Stimulated activated CD8-positive, alpha-beta memory T cell treated with anti-CD3 and anti-CD28 coated beads, Interleukin-12 subunit alpha, Interleukin-12 subunit beta, amount 100 ng/mL, for 24 hours (primary cell): ENCODE results near the gene MAML2.

Experiments
- DNase-seq: peaks from one replicate; pipeline ENCODE4 v3.0.0-alpha.2; 2020; ENCODE audit errors: extremely low read depth

The MAML2 gene

DNA sequence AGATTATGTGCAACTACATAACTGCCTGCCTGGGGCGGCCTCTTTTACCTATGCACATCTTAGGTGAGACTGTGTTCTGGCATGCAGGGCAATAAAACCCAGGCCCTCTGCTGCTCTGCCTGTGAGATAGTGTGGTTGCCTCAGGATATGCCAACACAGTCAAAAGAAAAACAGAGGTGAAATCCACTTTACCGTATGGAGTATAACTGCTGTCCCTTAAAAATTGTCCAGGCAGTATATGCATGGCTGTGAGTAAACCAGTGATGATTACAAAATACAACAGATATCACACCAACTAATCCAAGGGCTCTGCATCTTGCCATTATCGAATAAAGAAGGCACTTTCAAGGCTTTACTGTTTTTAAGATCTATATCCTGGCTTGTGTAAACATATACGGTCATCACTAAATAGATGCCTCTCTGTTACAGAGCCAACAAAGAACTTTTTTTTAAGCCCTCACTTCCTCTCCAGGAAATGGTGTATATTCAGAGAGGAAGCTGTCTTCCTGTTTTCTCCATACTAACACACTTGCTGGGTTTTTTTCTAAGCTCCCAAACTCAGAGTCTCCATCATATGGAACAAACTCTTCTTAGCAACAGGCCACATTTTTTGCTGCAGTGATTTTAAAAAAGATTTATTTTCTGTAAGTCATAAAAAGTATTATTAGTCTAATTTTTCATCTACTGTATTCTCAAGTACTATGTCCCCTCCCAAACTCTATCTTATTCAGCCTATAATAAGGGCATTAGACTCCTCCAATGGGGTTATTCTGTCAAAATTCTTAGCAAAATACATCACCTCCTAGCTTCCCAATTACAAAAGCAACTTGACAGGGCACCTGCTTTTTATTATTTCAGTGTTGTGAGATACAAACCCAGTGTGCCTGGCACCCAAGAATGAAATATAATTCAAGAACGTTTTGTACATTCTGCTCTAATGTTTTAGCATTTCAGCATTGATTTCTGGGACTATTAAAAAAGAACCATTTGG, 135.2 kb downstream of the MAML2 start:
- DNase-seq, result no peak

DNA sequence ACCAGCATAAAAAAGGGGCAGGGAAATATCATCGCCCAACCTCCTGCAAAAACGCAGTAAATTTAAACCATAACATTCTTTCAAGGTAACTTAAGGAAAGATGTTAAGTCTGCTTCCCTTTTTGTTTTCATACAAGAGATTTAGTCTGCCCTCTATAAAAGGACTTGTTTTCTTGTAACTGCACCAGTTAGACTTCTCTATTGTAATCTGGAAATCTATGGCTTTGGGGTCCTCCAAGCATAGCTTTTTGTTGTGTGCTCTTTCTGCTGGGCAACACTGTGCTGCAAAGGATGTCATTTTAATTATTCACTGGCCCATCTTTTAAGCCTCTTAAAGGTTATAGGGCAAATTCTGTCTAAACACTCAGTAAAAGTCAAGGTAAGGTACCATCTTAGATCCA, 136.0 kb downstream of the MAML2 start:
- no peak for DNase-seq

DNA sequence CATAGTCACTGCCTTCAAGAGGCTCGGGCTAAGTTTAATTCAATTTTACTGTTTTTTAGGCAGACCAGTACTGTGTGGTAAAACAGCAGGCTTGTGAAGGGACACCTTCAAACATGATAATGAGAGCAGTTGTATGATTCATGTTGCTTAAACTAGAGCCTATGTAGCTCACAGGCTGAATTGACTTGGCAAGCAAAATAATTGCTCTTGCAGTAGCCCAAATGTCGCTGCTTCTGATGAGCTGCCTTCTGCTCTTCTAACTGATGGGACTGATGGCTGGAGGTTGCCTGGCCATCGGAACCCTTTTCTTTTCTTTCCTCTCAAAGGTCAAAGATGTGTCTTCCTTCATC, 137.6 kb downstream of the MAML2 start:
- no peak for DNase-seq

DNA sequence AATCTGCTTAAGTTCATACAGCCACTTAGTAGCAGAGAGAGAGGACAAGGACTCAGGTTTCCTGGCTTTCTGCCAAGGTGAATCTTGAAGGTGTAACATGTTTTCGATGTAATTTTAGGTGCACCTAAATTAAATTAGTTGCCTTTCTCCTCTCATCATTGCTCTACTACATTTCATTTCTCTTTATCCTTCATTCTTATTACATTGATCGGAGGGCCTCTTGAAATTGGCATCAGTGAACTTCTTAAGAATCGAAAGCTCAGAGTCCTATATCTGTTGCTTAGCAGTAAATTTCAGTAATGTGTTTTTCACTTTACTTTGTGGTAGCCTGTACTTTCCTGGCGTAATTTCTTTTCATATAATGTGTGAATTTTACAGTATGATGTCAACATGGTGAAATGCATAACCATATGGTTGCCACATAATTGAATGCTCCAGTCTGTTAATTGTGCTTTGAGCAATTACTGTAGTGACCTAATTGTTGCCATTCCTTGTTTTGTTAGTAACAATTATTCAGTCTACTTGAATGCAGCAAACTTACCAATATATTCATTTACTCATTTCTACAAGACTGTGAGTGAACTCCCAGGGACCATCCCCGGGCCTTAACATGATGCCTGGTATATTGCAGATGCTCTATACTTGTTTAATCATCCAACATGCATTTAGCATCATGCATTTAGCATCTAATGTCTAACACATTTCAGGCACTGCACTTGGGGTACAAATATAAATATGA, 138.1 kb downstream of the MAML2 start:
- no peak for DNase-seq

DNA sequence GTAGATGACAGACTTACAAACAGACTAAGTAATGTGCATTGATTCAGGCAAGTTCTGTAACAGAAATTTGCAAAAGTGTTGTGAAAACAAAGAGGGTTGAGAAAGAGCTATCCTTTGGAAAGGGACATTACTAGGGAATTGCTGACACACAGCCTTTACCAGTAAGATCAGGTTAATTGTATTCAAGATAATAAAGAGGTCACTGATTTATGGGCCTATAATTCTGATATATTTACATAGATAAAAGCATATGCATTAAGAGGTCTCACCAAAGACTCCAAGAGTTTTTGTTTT, 138.7 kb downstream of the MAML2 start:
- DNase-seq, result no peak

DNA sequence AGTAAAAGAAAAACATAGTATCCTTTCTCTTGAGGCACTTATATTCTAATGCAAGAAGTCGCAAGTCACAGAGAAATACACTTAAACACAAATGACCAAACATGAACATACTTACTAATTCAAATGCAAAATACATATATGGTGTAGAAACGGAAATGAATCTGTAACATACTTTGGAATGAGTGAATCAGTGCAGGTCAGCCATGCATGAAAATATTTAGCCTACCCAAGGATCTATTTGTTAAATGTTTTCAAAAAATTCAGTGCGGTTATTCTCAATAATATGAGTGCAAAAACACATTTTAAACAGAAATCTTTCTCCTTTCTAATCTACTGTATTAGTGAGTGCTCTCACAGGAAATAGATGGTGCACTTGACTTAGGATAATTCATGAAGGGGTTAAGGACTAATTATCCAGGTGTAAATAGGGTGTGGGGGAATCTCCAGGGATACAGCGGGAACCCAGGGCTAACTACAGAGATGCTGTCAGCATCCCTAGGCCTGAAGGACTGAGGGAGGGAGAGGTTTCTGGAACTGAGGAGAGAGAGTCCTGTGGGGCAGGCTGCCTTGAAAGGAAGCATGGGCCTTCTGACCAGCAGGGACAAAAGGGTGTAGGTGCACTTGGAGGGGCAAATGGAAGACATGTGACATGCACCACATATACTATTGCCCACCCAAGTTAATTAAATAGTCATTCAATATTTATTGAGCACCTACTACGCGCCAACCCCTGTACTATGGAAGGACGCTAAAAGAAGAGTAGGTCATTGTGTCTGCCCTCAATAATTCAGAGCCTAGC, 139.2 kb downstream of the MAML2 start:
- no peak for DNase-seq

DNA sequence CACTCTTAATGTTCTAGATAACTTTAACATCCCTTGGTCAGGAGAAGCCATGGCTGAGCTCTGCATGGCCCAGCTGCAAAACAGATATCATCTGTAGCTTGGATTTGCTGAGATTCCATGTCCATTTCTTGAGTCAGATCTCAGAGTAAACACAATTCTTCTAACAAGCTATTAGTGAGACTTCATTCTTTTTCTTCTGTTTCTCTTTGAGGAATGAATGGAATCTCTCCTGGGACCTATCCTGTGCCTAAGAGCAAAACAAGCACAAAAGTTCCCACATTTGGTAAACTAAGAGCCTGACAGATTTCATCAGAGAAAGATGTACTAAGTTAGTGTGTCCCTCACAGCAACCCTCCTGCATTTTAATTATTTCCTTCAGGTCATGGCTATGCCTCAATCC, 142.8 kb downstream of the MAML2 start:
- no peak for DNase-seq

DNA sequence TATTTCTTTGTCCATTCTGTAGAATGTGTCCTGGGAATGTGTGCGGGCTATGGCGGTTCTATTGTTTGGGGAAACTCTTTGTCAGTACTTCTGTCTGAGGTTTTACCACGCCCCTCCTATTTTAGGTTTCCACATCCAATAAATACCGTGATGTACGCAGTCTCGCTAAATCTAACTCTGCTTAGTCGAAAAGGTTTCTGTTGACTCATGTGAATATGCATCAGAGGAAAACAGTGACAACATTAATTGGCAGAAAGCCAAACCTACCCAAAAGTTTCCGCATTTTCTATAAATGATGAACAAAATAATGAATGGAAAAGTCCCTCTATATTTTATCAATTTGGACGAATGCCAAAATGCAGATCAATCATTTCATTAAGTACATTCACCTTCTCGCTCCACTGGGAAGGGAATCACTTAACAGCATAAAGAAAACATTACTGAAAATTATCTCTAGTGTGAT, 143.4 kb downstream of the MAML2 start:
- no peak for DNase-seq

DNA sequence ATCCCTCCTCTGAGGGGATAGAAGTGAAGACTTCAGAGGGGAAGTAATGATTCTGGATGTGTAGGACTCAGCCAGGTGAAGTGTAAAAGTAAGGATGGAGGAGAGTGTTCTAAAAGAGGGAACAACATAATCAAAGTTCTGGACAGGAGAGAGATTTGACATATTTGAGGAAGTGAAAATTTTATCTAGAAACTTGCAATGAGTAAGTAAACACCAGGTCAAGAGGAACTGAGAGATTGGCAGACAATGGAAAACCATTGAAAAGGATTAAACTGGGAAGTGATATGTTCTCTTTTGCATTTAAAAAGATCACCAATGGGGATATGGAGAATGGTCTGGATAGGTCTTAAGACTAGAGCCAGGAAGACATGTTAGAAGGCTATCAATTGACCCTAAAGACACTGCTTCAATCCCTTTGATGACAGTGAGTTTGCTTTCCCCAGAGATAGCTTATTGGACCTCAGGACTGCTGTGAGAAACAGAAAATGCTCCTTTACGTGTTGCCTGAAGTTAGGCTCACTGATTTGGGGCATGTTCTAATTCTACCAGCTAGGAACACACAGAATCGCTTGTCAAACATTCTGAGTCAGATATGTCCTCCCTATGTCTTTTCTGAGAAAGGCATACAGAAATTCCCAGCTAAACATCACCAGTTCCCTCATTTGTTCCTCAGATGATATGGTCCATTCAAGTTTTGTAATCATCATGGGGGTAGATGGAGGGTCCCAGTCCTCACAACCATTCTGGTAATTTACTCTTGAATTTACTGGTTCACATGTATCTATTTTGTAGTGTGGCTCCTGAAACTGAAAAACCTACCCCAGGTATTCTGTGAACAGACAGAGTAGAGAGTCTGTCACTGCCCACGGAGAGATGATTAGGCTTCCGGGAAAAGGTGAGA, 144.9 kb downstream of the MAML2 start:
- no peak for DNase-seq

DNA sequence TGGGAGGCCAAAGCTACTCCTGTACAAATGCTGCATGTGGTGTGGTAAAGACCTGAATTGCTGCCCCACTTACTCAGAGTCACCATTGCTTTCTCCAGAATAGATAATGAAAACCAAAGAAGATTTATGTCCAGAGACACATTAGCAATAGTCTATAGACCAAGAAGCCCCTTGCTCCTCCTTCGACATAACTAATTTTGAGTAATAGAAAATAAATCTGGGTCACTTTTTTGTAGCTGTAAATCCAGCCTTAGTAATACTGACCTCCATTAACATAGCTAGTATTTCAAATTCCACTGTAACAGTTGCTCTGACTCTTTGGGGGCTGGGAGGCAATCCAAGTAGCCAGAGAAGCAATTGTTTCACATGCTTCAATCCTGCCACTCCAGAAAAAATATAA, 145.9 kb downstream of the MAML2 start:
- no peak for DNase-seq

DNA sequence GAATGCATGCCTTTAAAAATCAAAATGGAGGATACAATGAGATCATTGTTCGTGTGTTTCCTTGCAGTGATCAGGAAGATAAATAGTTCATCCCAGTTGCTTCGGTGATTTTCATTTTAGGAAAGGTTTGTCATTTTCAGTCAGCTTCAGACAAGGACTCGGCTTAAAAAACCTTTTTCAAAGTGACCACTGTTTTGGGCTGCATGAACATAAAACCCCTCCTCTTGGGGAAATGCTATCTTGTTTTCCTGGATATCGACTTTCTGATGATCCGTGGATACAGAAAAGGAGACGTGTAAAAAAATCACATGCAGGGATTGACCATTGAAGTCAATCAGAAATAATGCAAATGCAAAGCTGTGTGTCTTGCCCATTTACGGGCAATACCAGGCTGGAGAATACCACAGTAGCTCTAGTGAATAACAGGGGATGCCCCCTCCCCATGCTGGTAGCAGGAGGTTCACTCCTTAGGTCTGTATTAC, 146.8 kb downstream of the MAML2 start:
- DNase-seq, result no peak

DNA sequence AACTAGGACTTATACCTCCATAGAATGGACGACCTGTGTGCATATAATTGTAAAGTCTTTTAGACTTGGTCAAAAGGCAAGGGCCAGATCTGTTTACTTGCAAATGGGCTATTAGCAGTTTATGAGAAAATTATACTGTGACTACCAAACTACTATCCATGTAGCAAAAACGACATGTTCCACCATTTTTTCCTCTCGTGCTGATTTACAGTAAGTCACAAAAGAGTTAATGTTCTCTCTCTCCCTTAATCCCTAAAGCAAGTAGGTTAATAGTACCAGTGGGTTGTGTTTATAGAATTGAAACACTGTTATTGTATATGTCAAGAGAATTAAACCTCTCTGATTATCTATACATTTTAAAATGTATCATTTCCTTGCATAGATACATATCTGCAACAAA, 147.3 kb downstream of the MAML2 start:
- no peak for DNase-seq

DNA sequence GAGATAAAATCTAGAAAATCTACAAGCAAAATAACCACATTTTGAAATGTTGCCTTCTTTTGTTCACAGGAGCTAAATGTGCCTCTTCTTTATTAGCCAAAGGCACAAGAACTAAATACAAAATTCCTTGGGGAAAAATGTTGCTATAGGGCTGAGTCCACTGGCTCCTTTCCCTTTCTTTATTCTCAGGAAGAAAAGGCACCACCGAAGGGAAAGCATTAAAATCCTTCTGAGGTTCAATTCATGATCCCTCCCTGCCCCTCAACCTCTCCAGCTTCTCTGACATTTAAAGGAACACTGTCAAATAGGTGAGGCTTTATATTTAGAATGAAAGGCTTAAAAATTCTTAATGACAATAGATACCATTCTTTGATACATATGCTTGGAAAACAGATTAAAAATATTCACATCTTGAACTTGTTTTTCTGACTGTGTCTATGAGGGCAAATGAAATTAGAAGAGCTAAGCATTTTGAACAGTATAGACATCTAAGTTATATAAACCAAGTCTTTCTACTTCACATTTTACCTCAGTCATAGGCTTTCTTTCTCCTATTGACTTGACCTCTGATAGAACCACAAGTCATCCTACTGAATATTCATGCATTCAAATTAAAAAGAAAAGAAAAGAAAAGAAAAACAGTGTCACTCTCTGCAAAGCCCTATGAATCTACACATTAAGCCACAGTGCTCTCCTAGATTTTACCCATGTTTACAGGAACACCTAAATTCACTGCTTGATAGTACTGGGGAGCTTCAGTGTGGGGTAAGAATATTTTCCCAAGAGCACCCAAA, 148.2 kb downstream of the MAML2 start:
- no peak for DNase-seq

DNA sequence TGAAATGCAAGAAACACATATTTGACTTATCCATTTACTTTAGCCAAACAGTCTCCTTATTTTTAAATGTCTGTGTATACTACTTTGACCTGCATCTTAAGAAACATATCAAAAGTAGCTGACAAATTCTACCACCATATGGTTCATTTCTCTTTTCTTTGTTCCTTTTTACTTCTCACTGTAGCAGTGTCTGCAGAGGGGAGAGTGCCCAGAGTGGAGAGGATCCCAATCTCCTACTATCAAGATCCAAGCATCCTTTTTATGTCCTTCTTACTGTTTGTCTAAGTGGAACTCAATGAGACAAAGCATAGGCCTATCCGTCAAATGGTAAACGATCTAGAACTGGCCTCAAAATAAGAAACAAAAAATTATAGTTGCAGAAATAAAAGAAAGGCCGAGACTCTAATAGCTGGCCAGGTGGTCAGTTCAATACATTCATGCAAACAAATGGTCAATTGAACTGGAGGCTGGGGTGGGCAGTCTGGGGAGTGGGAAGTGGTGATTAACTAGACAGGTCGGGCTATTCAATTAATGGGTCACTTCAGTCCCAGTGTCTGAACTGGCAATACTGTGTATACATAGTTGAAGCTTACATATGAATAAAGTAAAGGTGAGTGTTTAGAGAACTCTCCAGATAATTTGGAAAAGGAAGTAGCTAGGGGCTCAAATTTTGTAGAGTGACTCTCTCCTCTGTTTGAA, 149.1 kb downstream of the MAML2 start:
- DNase-seq, result no peak

DNA sequence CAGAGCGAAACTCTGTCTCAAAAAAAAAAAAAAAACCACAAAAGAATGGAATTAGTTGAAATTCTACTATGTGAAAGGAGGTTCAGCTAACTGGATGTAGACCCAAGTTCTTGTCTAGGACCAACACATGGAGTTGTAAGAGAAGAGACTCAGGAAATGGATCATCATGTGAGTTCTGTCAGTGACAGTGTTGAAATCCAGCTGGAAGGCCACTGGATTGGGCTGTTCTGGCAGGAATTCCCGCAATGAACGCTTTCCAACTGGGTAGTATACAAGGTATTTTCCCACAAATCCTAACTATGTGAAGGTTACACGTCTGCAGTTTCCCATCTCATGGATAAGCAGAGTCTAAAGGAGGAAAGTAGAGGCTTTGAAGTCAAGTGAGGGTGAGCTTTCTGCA, 151.2 kb downstream of the MAML2 start:
- no peak for DNase-seq

DNA sequence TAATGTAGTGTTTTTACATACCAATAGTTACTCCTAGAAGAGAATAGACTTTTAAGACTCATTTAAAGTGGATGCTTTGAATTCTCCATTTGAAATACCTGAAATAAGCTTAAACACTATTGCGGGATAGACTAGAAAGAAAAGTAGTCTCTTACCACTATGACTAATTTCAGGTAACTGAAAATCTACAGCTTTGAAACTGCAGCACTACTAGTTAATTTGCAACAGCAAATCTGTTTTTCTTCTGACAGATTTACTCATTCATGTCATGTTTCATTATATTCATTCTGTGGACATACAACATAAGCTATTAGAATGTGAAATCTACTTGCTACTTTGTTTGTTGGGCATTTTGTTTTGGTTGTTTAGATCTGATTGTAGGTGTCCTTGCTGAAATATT, 153.6 kb downstream of the MAML2 start:
- DNase-seq, result no peak

DNA sequence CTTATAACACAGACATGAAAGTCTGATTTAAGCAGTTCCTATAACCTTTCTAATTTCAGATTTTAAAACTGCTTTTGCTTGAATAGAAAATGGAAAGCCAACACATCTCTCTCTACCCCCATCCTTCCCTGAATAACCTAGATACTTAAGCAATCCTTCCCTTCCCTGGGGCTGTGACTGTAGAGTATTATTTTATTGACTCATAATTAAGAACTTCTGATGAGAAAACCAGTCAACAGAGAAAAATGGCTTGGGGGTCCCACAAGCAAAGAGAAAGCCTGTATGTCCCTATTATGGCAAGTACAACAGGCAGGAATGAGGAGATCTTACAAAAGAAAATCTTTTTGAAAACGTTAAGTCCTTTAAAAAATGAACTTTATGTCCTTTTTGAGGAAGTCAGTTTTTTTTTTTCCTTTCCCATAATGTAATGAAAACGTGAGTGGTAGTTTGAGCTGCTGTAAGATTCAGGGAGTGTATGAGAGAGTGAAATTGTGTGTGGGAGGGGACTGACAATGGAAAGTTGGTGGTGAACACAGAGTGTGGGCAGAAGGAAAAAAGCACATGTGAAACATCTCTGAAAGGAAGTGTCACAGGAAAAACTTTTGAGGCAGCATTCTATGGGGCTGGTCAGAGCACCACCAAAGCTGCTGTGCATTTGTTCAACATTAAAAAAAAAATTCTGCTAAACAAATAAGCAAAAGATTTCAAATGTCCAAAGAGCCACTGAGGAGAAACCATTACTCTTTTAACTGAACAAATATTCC, 154.6 kb downstream of the MAML2 start:
- DNase-seq, result no peak

DNA sequence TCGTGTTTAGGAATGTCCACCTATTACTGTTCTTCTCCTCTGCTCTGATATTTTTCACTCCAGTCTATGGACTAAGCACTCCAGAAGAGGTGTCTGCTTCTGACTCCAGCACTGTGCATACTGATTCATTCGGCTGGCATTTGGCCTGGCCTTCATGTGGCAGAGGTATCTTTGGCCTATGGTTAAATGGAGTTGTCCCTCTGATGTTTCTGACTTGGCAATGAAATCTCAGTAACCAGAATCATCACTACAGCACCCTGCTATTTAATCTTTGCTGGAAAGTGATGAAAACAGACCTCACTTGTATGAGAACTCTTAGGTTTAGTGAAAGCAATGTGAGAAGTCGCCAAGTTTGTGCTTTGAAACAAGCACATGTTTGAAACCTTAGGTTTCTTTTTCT, 155.2 kb downstream of the MAML2 start:
- DNase-seq, result no peak

DNA sequence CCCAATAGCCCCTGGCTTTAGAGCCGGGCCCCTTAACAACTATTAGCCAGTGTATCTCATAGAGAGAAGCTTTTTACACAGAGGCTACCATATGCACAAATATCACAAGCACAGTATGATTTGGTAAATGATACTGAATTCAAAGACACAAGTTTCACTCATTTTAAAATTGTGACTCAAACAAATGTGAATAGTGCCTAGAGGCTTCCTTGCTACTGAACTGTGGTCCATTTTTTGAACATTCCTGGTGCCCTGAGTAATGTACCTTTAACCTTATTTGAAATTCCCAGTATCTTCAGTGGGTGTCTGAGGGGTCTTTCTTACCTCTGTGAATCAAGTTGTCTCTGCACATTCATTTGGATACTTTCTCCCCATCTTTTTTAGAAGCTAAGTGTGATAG, 156.2 kb downstream of the MAML2 start:
- DNase-seq, result no peak
